GM19468 (cell line): Measurements from ENCODE around the gene PSMD6.

Source experiments
- ATAC-seq: cut with Tn5 transposase; IDR thresholded peaks from one replicate; pipeline ENCODE4 v1.9.1; 2021; ENCODE audit warnings: mild to moderate bottlenecking, moderate library complexity, moderate number of reproducible peaks; ENCODE audit not compliant: unreplicated experiment; ENCODE audit errors: extremely low read depth

Gene PSMD6

GRCh38 chr3:64023187-64023860 lies at the start of gene PSMD6:
PSMD6 (minus strand) TSS chr3:64023494; CDS start chr3:64023419, 75 bp downstream.
- peak; percentile 97 for ATAC-seq

GRCh38 chr3:64072126-64072525 lies 48.8 kb upstream of the PSMD6 start:
- no peak for ATAC-seq

DNA sequence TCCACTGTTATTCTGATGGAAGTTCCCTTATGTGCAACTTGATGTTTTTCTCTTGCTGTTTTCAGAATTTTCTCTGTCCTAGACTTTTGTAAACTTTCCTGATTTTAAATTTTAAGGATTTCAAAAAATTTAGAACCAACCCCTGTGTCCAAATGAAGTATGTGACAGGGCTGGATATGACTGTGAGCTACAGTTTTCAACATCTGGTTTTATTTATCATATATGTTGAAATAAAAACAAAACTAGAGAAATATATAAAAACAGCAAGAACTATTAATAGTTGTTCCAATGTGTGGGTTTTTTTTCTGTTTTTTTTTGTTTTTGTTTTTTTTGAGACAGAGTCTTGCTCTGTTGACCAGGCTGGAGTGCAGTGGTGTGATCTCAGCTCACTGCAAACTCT lies 47.4 kb upstream of the PSMD6 start:
- no peak for ATAC-seq

DNA sequence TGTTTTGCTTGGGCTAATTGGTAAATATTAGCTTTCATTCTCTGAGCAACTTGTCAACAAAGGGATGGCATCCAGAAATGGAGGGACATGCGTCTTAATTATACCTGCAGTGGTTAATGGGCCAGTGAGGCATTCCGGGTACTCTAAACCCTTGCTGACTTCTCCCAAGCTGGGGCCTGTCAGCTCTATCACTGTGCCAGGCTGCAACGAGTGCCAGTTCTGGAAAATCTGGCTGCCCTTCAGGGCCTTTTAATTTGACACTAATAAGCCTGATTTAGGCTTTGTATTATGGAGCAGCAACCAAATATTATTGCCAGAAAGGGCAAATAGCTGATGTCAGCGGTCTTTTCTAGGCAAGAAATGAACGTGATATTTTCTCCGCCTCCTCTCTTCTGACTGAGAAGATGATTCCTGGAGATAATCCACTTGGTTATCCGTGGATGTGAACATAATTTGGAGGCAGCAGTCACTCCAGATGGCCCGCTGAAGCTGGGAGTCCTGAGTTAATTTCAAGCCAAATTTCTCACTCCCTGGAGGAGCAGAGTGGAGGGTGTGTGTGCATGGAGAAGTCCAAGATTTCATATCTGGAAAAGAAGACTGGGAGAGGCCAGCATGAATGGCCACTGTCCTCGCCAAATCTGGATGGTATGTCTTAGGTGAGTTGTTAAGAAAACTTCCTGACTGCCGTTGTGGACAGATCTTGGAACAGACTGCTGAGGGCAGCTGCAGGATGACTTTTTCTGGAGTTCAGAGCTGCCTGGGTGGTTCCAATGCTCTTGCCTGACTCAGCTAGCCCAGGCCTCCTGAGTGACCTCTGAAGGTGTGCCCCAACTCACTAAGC lies 44.4 kb upstream of the PSMD6 start:
- no peak for ATAC-seq

DNA sequence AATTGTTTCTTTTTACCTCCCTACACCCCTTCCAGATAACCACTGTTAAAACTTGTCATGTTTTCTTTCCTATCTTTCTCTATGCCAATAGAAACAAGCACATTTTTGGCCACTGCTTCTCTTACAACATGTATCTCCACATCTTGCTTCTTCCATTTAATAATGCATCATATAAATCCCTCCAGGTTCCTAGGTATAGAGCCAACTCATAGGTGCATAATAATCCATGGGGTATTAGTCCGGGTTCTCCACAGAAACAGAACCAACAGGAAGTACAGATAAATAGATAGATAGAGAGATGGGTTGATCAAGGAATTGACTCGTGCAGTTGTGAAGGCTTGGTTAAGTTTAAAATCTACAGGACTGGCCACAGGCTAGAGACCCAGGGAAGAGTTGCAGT lies 41.5 kb upstream of the PSMD6 start:
- ATAC-seq = no peak

DNA sequence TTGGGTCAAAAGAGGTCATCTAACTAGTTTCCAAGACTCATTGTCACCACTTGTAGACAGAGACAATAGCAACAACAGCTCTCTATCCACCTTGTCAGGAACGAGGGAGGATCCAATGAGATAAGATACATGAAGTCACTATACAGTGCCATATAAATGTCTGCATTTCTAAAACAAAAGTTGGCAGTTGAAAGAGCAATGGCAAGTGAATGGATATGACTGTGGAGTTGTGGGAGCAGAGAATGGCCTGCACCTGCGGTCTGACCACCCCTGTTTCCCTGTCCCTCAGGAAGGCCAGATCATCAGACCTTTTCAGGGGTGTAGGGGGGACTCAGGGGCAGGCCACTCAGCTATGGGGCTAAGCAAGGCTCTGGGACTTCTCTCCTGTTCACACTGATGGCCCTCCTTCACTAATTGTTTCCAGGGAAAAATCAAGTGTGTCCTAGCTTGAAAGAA lies 40.7 kb upstream of the PSMD6 start:
- ATAC-seq = no peak

DNA sequence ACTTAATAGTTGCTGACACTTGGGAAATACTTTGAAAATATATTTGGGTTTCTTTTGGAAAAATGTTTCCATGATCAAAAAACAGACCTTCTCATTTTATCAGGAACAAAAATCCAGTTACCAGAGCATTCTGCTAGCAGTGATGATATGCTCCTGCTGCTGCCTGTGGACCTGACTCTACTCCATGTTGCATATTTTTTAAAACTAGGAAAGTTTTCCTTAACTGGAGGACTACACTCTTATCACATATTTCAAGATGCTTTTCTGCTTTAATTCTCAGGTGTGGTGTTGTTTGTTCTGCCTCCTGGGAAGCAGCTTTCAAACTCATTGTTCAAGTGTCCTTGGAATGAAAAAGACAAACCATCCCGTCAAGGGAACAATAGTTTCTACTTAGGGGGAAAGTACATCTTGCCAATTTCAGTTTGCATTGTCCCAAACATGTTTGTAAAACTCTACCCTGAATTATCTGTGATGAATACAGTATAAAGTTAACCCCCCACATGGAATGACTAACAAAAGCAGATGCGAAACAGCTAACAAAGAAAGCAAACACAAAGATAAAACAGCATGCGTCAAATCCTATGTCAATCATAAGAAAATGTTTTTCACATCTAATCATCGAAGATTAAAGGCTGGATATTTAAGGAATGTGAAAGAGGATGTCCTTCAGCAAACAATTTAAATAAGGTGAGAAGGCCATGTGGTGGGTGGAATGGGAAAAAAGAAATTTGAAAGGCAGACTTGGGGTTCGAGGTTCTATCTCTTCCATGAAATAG lies 40.1 kb upstream of the PSMD6 start:
- no peak for ATAC-seq

GRCh38 chr3:64061628-64062027 lies 38.3 kb upstream of the PSMD6 start:
- no peak for ATAC-seq

DNA sequence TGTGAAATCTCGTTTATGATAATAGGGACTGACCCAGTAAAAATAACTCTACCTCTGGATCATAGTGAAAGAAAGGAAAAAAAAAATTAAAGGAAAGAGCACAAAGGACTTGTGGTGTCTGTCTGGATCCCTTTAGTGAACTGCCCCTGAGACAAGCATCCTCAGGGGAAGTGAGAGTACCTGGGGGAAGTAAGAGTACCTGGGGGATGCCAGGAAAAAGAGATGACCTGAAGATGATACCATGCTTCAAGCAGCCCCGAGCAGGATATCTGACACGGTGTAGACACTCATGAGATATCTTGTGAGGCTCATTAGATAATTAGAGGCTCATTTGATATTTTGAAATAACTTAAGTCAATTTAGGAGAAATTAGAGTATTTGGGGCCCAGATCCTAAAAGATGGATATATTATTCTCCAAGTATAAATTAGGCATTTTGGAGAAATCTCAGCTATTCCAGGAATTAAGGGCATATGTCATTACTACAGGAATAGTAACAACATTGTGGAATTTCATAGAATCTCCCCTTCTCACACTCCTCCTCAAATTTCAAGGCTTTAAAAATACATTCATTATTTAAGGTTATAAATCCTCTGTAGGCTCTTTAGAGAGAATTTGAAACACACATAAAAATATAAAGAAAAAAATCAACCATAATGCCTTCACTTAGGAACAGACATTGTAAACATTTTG lies 36.3 kb upstream of the PSMD6 start:
- no peak for ATAC-seq

DNA sequence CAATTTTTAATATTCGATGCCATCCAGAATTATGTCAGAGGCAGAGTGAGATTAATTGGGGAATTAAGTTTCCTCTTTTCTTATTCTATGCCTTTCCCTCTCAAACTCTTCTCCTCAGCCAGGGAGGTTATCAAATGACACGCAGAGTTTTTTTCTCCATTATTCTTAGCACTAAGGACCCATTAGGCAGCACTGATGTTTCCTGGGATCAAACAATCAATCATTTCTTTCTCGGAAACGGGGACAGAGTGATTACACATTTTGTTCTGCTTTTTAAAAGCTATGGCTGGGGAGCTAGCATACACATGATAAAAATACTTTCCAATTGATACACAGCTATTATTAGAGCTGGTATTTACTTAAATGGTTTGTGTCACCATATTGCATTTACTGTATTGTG lies 35.3 kb upstream of the PSMD6 start:
- no peak for ATAC-seq

- ATAC-seq = no peak
Measured at GRCh38 chr3:64057231-64057630, 33.9 kb upstream of the PSMD6 start.

DNA sequence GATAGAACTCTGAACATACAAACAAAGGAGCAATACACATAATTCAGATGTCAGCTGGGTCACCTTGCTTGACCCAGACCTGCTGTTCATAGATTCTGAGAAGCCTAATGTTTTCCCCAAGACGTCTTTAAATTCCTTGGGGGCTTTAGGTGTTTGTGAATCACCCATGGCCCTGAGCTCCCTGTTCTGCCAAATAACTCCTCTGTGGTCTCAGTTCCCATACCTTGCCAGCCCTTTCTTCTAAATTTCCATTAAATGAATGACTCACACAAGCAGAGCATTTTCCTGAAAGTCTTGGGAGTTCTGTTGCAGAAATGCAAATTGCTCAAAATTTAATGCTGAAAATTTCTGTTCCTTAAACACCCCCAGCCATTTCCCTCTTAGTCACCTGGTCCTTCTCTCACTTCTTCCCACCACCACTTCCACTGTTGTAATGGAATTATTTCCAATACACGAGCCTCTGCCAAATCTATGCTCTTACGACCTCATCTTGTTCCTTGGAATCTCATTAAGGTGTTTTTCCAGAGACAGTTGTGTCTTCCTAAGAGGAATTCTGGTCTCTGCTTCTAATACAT lies 33.4 kb upstream of the PSMD6 start:
- no peak for ATAC-seq

DNA sequence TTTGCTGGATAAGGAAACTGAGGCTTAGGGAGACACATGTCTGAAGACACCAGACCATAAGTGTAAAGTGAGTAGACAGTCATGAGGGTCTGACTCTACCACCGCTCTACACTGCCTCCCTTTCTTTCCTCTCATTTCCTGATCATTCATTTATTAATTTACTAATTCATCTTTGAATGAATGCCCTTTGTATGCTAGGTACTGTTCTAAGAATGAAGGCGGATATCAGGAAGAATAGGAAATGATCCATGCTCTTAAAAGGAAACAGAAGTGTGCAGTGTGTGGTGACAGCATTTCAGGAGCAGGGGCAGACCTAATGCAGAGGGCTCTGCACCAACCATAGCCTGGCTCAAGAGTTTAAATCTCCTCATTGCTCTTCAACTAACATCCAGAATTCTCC lies 31.8 kb upstream of the PSMD6 start:
- ATAC-seq = no peak

DNA sequence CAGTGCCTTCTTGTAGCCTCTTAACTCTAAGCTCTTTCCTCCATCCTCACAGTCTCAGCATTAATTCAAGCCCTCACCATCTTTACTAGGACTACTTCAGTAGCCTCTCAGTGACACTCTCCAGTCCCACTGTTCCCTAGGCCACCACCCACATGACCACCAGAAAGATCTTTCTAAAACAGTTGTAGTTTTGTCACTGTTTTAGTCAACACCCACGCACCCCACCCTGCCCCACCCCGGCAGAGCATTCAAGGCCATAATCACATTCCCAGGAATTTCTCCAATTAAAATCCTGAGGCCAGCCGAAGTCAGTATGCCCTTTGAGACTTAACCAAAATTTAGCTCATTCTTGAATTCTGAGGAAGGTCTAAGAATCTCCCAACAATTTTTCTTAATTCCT lies 31.2 kb upstream of the PSMD6 start:
- ATAC-seq = no peak

DNA sequence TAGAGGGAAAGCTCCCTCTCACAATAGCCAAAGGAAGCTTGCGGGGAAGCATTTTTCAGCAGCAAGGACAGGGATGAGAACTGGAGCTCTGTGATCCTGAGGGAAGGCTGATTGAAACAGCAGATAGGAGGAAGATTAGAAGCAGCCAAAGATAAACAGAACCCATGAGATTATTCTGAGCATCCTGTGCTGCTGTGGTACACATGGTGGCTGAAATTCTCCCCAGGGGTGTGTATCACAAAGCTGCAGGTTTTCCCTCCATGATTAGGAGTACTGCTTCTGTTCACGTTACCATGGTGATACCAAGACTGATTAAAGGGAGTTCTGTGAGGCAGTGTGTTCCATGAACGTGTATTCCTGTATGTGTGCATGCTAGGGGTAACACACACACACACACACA lies 30.3 kb upstream of the PSMD6 start:
- no peak for ATAC-seq

DNA sequence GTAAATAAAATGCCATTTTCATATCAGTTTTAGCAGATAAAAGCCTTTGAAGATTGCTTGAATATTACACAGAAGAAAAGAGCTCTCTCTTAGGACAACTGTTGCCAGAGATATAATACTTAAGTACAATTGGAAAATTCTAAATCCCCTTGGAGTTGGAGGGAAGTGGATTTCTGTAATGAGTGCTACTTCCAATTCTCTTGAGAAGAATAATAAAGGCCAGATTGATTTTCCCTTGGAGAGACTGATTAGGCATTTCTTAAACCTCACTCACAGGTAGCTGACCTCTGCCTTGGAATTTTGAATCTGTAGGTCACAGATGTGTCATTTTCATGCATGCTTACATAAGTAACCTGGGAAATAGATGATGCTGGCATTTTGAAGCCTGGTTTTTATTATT lies 29.8 kb upstream of the PSMD6 start:
- ATAC-seq = no peak

GRCh38 chr3:64049832-64050231 lies 26.5 kb upstream of the PSMD6 start:
- no peak for ATAC-seq

DNA sequence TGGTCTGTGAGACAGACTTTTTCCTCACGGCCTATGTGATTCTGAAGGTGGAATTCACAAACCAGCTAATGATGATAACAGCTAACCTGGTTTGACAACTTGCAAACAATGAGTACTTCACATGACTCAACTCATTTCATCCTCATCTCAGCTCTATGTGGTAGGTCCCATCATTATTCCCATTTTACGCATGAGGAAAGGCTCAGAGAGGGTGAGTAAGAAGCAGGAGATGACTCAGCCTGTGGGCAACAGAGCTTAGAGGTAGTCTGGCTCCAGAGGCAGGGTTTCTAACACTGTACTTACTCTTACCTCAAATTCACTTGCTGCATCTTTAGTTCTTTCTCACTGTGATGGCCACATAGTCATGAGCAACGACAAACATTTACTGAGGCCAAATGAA lies 25.8 kb upstream of the PSMD6 start:
- ATAC-seq = no peak

- ATAC-seq = no peak
Measured at GRCh38 chr3:64048631-64049061, 25.4 kb upstream of the PSMD6 start.

DNA sequence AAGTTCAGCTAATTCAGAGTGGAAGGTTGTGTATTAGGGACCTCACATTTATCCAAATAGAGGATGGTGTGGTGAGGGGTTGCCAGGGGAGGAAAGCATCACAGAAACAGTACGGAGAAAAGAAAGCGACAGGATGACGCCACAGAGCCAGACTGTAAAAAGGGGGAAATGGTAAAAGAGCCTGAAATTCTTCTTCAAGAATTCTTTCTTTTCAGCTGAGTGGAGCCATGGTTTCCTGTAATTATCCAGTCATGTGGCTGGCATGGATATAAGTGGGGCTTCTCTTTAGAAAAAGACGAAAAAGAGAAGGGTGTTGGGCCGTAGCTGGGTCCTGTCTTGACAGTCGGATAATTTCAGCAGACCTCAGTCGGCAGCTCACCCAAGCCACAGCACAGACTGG lies 24.5 kb upstream of the PSMD6 start:
- ATAC-seq = no peak
